HCEC 1CT (cell line): ENCODE results near the gene C21orf58.
A peak's percentile ranks its signal among the peaks of the same experiment; 100 is the strongest.
"Not testable (repeated sequence)": the region's sequence is repeated elsewhere in the genome, so short reads cannot be mapped to it uniquely, and the experiment has no call there.

Source experiments
- DNase-seq: peaks from one replicate; pipeline ENCODE4 v3.0.0-alpha.2; 2017

C21orf58 gene

GRCh38 chr21:46323227-46323709, 402 bp downstream of the C21orf58 start:
- no peak for DNase-seq

DNA sequence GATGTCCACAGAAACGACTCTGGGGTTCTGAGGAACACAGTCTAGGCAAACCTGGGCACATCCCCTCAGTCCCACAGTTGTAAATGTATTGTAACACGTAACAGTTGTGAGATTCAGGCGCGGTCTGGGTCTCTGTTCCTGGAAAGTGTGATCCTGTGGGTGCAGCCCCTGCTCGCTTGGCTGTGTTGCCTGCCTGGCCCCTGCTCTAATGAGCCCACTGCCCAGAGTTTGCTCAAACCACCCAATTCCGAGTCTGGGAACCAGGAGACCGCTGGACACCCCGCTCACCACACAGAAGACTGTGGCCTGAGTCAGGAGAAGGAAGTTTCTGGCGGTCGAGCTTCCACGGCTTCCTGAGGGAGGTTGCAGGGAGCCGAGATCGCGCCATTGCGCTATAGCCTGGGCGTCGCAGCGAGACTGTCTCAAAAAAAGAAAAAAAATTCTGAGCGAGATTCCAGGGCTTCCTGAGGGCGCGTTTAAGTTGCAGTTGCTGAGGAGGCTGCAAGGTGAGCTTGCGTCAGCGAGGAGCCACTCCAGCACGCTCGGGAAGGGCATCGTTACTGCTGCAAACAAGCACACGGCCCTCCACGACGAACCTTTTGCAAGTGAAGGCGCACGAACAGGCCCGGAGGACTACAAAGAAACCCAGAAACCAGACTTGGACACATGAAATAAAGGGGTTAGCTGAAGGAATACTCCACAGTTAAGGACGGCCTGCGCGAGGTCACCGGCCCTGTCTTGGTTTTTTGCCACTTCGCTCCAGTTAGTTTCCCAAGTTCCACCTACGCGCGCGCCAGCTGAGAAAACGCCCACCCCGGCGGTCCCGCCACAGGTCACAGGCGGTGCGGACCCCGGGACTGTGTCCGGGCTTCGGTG, 1.1 kb downstream of the C21orf58 start:
- DNase-seq: peak; percentile 11

- no peak for DNase-seq
These were observed 3.3 kb downstream of the C21orf58 start for GRCh38 chr21:46320331-46320801.

- no peak for DNase-seq
These were observed 4.5 kb downstream of the C21orf58 start for GRCh38 chr21:46319186-46319585.

DNA sequence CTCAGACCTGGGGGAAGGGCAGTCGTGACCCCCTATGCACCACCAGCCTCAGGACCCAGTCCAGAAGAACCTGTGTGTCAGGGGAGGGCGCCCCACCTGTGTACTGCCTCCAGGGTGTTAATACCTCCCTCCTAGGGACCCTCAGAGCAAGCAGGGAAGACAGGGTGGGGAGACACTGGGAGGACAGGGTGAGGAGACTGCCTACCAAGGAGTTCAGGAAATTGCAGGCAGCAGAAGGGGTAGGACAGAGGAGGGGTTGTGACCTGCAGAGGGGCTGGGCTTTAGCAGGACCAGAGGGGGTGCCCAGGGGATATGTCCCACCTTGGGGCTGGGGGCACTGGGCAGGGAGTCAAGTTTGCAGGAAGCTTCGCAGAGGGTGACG, 5.2 kb downstream of the C21orf58 start:
- DNase-seq: no peak

- DNase-seq: no peak
These were observed 5.8 kb downstream of the C21orf58 start for GRCh38 chr21:46317710-46318463.

DNA sequence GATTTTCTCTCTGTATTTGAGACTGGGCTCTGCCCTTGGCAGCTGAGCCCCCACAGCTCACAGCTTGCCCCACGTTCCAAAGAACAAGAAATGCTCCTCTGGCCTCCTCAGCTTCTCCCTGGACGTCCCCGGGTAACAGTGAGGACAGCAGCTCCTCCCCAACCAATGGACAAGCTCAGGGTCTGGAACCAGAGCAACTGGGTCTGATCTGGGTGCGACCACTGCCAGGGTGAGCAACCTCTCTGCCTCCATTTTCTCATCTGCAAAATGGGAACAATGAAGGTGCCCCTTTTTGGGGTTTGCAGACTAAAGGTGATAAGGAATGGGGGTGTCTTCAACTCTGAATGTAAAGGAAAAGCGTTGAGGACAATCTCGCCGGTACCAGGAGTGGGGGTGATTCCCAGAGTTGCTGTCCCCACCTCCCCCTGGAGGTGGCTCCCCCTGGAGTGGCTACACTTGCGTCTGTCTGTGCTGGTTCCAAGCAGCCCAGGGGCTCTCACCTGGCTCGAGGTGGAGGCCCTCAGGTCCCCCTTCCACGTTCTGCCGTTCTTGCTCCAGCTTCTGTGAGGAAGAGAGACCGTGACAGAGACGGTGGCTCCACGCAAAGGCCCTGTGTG, 6.9 kb downstream of the C21orf58 start:
- DNase-seq: no peak

GRCh38 chr21:46314441-46315020, 9.1 kb downstream of the C21orf58 start:
- DNase-seq: no peak

DNA sequence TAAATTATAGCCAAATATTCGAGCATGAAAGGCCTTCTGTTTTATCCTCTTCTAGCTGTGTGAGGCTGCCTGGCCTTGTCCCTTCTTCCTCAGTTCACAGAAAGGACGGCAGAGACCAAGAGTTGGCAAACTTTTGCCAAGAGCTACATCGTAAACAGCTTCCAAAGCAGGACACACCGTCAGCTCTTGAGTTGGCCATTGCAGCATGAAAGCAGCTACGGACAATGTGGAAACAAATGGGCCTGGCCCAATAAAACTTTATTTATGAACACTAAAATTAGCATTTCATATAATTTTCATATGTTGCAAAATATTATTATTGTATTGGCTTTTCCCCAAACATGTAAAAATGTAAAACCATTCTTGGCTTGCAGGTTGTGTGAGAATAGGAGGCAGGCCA, 10.7 kb downstream of the C21orf58 start:
- no peak for DNase-seq

GRCh38 chr21:46311568-46311967, 12.1 kb downstream of the C21orf58 start:
- no peak for DNase-seq

DNA sequence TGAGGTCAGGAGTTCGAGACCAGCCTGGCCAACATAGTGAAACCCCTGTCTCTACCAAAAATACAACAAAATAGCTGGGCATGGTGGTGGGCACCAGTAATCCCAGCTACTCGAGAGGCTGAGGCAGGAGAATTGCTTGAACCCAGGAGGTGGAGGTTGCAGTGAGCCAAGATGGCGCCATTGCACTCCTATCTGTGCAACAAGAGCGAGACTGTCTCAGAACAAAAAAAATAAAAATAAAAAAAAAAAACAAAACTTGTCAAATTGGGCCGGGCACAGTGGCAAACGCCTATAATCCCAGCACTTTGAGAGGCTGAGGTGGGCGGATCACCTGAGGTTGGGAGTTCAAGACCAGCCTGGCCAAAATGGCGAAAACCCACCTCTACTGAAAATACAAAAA, 13.4 kb downstream of the C21orf58 start:
- not testable (repeated sequence) for DNase-seq

- DNase-seq: no peak
These were observed 15.2 kb downstream of the C21orf58 start for GRCh38 chr21:46308431-46308830.

DNA sequence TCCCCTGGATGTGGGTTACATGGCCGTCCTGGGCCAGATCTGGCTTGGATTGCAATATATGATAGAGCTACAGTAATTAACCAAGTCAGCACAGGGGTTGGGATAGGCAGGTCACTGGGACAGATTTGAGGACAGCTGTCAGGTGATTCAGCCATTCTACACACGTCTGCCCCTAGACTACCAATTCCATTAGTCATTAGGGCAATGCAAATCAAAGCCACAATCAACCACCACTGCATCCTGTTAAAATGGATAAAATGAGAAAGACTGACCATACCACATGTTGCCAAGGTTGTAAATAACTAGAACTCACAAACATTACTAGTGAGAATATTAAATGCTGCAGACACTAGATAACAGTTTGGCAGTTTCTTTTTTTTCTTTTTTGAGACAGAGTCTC, 16.0 kb downstream of the C21orf58 start:
- peak; percentile 75 for DNase-seq

- DNase-seq: no peak
These were observed 18.7 kb downstream of the C21orf58 start for GRCh38 chr21:46304955-46305354.

DNA sequence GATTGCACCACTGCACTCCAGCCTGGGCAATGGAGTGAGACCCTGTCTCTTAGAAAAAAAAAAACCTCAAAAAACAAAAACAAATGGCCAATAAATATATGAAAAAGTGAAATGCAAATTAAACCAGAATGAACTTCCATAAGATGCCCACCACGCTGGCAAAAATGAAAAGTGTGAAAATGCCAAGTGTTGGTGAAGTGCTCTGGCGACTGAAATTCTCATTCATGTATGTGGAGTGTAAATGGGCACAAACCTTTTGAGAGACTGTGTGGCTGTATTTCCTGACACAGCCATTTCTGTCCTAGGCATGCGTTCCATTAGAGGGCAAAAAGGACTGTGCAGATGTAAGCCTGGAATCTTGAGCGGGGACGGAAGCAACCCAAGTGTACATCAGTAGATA, 19.2 kb downstream of the C21orf58 start:
- no peak for DNase-seq

- no peak for DNase-seq
These were observed 21.9 kb downstream of the C21orf58 start for GRCh38 chr21:46301759-46302158.

- no peak for DNase-seq
These were observed 24.5 kb downstream of the C21orf58 start for GRCh38 chr21:46299167-46299566.

DNA sequence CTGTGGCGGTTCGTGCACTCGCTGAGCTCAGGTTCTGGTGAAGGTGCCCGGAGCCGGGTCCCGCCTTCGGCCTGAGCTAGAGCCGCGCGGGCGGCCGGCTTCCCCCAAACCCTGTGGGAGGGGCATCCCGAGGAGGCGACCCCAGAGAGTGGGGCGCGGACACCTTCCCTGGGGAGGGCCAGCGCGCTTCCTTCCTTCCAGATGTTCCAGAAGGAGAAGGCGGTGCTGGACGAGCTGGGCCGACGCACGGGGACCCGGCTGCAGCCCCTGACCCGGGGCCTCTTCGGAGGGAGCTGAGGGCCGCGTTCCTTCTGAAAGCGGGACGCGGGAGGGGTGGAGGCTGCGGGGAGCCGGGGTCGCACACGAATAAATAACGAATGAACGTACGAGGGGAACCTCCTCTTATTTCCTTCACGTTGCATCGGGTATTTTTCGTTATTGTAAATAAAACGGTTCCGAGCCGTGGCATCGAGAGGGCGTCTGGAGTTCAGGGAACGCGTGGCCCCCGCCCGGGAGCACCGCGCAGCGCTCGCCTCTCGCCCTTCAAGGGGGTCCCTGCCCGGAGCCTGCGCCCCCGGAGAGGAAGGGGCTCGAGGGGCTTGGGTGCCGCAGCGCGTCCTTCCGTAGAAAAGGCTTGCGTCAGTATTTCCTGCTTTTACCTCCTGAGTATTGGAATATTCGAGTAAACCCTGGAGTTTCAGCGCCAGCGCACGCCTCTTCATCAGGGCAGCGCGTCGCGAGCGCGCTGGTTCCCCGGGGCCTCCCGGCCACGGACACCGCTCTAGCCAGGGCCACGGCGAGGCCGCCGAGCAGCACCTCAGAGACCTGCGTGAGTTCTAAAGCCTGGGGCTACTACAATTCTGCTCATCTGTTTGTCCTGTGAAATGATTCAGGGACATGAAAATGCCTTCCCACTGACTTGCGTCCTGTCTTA, 26.1 kb downstream of the C21orf58 start:
- DNase-seq: no peak

DNA sequence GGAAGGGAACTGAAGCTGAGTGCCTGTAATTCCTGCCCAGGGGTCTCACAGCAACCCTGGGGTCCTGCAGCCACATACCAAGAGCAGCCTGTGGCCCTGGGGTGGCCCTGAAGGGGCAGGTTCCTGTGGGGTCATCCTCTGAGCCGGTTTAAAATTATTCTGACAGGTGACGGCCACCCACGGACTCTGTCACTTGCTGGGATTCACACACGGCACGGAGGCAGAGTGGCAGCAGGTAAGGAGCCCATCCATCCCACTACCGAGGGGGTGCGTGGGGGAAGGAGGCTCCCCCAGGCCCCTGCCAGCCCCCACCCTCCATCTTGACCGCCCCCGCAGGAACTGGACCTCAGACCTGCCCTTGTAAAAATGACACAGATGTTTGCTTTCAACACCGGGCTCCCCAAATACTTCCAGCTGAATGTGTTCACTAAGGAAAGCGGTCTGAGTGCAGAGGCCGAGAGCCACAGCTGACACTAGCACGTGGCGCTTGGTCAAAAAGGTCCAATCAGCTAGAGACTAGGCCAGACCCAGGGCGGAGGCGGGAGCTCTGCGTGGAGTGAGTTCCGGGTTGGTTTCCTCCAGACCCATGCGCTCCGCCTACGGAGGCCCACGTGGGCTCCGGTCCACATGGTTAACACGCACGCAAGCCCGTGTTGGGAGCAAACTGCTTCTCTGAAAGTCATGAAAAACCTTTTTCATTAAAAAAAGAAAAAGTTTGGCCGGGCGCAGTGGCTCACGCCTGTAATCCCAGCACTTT, 27.5 kb downstream of the C21orf58 start:
- no peak for DNase-seq

DNA sequence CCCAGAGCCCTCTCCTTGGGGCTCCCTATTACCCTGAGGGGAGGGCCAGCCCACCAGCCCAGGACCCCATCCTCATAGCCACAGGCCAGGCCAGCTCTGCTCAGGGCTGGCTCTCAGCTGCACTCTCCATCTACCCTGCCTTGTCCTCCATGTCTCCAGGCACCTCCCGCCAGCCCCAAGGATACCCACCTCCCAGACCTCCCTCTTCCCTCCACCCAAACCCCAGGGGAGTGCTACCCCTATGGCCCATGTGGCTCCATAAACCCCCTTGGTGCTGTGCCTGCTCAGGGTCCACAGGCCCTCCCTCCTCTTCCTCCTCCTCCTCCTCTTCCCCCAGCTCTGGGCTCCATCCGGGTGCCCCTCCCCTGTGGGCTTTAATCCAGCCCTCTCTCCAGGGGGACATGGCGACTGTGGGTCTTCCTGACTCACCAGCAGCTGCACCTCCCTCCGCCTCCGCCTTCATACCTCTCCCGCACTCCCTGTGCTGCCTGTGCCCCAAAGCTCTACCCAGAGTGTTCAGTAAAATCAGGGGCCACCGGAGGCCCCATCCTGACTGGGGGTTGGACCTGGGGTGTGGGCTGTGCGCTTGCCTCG, 28.4 kb downstream of the C21orf58 start:
- DNase-seq: peak; percentile 60
